Erythroblast (primary cell): ENCODE measurements around the gene GPR157.

Source experiments
- GATA1 ChIP-seq: IDR thresholded peaks from 2 replicates; pipeline ENCODE4 v1.6.1; 2011; ENCODE audit warnings: low read depth, mild to moderate bottlenecking, control low read depth, low read length, moderate library complexity
- POLR2A ChIP-seq: IDR thresholded peaks from 2 replicates; pipeline ENCODE4 v1.6.1; 2011; ENCODE audit warnings: mild to moderate bottlenecking, low read length

- TF ChIP-seq POLR2A, result no peak
- no peak for TF ChIP-seq GATA1
Measured at GRCh38 chr1:9078015-9078751, 50.7 kb downstream of the GPR157 start.
